HUES6 (cell line): ENCODE results near the gene ERG.

Experiments
- H3K27ac ChIP-seq: 2 replicates; pipeline ENCODE4 v1.7.0; 2013; ENCODE audit warnings: low read depth, mild to moderate bottlenecking, low read length, inconsistent platforms
- H3K27me3 ChIP-seq: 2 replicates; pipeline ENCODE4 v1.6.1; 2013; ENCODE audit warnings: low read length; ENCODE audit not compliant: control insufficient read depth, insufficient read depth
- H3K36me3 ChIP-seq: 2 replicates; pipeline ENCODE4 v1.6.1; 2013; ENCODE audit warnings: low read length; ENCODE audit not compliant: control insufficient read depth, insufficient read depth
- H3K4me1 ChIP-seq: 2 replicates; pipeline ENCODE4 v1.6.1; 2013; ENCODE audit warnings: low read length; ENCODE audit not compliant: control insufficient read depth, insufficient read depth
- H3K4me3 ChIP-seq: 2 replicates; pipeline ENCODE4 v1.5.1; 2013; ENCODE audit warnings: low read depth, low read length
- H3K9ac ChIP-seq: one replicate; pipeline ENCODE4 v1.6.1; 2013; ENCODE audit warnings: mild to moderate bottlenecking, low read length
- H3K9me3 ChIP-seq: 2 replicates; pipeline ENCODE4 v1.6.1; 2013; ENCODE audit warnings: low read depth, low read length; ENCODE audit not compliant: control insufficient read depth, insufficient read depth

ERG gene, protein sequence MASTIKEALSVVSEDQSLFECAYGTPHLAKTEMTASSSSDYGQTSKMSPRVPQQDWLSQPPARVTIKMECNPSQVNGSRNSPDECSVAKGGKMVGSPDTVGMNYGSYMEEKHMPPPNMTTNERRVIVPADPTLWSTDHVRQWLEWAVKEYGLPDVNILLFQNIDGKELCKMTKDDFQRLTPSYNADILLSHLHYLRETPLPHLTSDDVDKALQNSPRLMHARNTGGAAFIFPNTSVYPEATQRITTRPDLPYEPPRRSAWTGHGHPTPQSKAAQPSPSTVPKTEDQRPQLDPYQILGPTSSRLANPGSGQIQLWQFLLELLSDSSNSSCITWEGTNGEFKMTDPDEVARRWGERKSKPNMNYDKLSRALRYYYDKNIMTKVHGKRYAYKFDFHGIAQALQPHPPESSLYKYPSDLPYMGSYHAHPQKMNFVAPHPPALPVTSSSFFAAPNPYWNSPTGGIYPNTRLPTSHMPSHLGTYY

GRCh38 chr21:38498057-38498833 is at the start of gene ERG:
TSS of gene ERG (minus strand) at chr21:38498477. CDS start at chr21:38498380, 97 bp downstream.
- no peaks in the 10 kb centered on the region for H3K9me3 ChIP-seq

DNA sequence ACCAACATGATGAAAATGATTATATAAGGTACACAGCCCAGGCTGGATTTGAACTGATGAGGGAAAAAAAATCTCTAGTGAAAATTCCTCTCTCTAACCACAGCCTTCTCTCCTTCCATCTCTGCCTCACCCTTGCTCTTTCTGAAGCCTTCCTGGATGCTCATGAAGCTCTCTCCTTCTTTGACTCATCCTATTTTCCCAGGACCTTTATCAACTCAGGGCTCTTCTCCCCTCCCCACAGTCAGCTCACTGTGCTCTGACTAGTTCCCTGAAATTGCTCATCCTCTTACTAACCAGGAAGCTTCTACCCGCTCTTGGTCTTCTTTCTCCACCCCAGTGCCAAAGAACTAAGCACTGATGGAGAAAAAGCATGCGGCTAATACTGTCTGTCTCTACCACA is 46.4 kb upstream of the ERG start:
- H3K27ac ChIP-seq = no peak overlapping the region
- H3K9me3 ChIP-seq = no peaks in the 10 kb centered on the region
- no peak overlapping the region for H3K4me3 ChIP-seq
- no peaks in the 10 kb centered on the region for H3K4me1 ChIP-seq
- no peaks in the 10 kb centered on the region for H3K27me3 ChIP-seq
- H3K9ac ChIP-seq = no peak overlapping the region
- no peaks in the 10 kb centered on the region for H3K36me3 ChIP-seq

More at GRCh38 chr21:38498057-38498833, at the start of gene ERG:
- H3K36me3 ChIP-seq = no peaks in the 10 kb centered on the region
- peaks cover 18% of the 10 kb centered on the region for H3K4me1 ChIP-seq
- no peak within 1 kb of the TSS for H3K9ac ChIP-seq
- H3K27ac ChIP-seq = no peak within 1 kb of the TSS
- no peak within 1 kb of the TSS for H3K4me3 ChIP-seq
- no peaks in the 10 kb centered on the region for H3K27me3 ChIP-seq

- Histone ChIP-seq H3K4me1 (no peaks in the 10 kb centered on the region), H3K4me3 (no peak overlapping the region), H3K27me3 (no peaks in the 10 kb centered on the region), H3K9ac (no peak overlapping the region), H3K9me3 (no peaks in the 10 kb centered on the region), H3K27ac (no peak overlapping the region), H3K36me3 (no peaks in the 10 kb centered on the region)
Observed at GRCh38 chr21:38542263-38542662, 44.0 kb upstream of the ERG start.

- no peak overlapping the region for H3K9ac ChIP-seq
- H3K4me3 ChIP-seq = no peak overlapping the region
- no peaks in the 10 kb centered on the region for H3K27me3 ChIP-seq
- no peak overlapping the region for H3K27ac ChIP-seq
- H3K4me1 ChIP-seq = peaks cover 5% of the 10 kb centered on the region; the same call in 1 of the 2 replicates
- no peaks in the 10 kb centered on the region for H3K9me3 ChIP-seq
- no peaks in the 10 kb centered on the region for H3K36me3 ChIP-seq
Observed at GRCh38 chr21:38538353-38538752, 40.1 kb upstream of the ERG start.

DNA sequence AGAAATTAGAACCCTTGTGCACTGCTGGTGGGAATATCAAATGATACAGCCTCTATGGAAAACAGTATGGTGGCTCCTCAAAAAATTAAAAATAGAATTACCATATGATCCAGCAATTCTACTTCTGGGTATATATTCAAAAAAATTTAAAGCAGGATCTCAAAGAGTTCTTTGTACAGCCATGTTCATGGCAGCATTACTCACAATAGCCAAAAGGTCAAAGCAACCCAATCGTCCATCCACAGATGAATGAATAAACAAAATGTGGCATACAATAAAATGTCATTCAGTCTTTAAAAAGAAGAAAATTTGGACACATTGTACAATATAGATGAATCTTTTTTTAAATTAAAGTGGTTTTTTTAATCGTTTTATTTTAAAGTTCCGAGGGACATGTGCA is 36.3 kb upstream of the ERG start:
- H3K9ac ChIP-seq = no peak overlapping the region
- no peaks in the 10 kb centered on the region for H3K36me3 ChIP-seq
- H3K9me3 ChIP-seq = no peaks in the 10 kb centered on the region
- peaks cover 5% of the 10 kb centered on the region; the same call in 1 of the 2 replicates for H3K4me1 ChIP-seq
- no peak overlapping the region for H3K27ac ChIP-seq
- no peak overlapping the region for H3K4me3 ChIP-seq
- H3K27me3 ChIP-seq = no peaks in the 10 kb centered on the region

GRCh38 chr21:38533887-38534286 is 35.6 kb upstream of the ERG start:
- Histone ChIP-seq H3K27ac (no peak overlapping the region), H3K36me3 (no peaks in the 10 kb centered on the region), H3K4me3 (no peak overlapping the region), H3K4me1 (peaks cover 5% of the 10 kb centered on the region; the same call in 1 of the 2 replicates), H3K27me3 (no peaks in the 10 kb centered on the region), H3K9ac (no peak overlapping the region), H3K9me3 (no peaks in the 10 kb centered on the region)

GRCh38 chr21:38531591-38531990 is 33.3 kb upstream of the ERG start:
- Histone ChIP-seq H3K4me1 (peaks cover 5% of the 10 kb centered on the region; the same call in 1 of the 2 replicates), H3K4me3 (no peak overlapping the region), H3K9ac (no peak overlapping the region), H3K27ac (no peak overlapping the region), H3K27me3 (no peaks in the 10 kb centered on the region), H3K9me3 (no peaks in the 10 kb centered on the region), H3K36me3 (no peaks in the 10 kb centered on the region)

DNA sequence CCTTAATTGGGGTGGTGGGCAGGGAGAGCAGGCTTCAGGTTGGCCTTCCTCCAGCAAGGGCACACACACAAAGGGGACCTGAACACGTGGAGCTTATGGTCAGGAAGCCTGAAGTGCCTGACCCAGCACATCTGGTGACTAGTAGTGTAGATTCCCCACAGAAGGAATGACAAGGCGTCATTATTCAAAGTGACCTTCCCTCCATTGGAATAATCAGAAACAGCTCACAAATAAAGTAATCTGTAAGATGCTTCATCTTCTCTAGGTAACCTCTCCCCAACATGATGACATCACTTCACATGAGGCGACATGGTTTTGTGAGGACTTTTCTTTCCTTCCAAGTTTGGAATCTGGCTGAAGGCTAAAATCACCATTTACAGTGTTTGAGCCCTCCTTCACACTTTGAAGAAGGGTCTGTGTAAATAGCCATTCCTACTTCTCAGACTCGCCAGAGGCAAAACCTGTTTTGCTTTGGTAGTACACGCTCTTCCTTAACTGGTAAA is 32.8 kb upstream of the ERG start:
- no peaks in the 10 kb centered on the region for H3K36me3 ChIP-seq
- no peak overlapping the region for H3K9ac ChIP-seq
- H3K9me3 ChIP-seq = no peaks in the 10 kb centered on the region
- no peak overlapping the region for H3K27ac ChIP-seq
- H3K4me3 ChIP-seq = no peak overlapping the region
- peaks cover 5% of the 10 kb centered on the region; the same call in 1 of the 2 replicates for H3K4me1 ChIP-seq
- H3K27me3 ChIP-seq = no peaks in the 10 kb centered on the region

- H3K9ac ChIP-seq = no peak overlapping the region
- H3K9me3 ChIP-seq = no peaks in the 10 kb centered on the region
- 0 out of 2 replicates have a peak, but pooled peaks cover 3% of the 10 kb centered on the region for H3K27me3 ChIP-seq
- H3K27ac ChIP-seq = no peak overlapping the region
- no peak overlapping the region for H3K4me3 ChIP-seq
- no peaks in the 10 kb centered on the region for H3K36me3 ChIP-seq
- H3K4me1 ChIP-seq = peaks cover 3% of the 10 kb centered on the region; the same call in 1 of the 2 replicates
Observed at GRCh38 chr21:38527737-38528136, 29.5 kb upstream of the ERG start.

DNA sequence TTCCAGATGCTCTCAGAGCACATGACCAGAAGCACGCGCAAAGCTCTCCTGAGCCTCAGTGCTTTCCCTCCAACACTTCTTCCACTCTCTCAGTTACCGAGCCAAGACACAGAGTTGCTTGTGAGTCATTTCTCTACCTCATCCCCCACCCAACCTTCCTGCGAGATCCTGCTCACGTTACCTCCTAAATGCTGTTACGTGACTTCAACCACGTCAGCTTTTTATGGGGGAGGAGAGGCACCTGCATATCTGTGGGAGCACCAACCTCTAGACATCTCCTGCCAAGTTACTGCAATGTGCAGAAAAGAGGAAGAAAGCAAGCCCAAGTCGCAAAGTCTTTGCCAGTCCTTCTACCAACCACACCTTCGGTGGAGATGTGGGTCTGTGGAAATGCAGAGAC is 27.2 kb upstream of the ERG start:
- no peak overlapping the region for H3K9ac ChIP-seq
- no peaks in the 10 kb centered on the region for H3K9me3 ChIP-seq
- no peaks in the 10 kb centered on the region for H3K36me3 ChIP-seq
- H3K4me1 ChIP-seq = peaks cover 3% of the 10 kb centered on the region; the same call in 1 of the 2 replicates
- H3K4me3 ChIP-seq = no peak overlapping the region
- no peak overlapping the region for H3K27ac ChIP-seq
- H3K27me3 ChIP-seq = 0 out of 2 replicates have a peak, but pooled peaks cover 3% of the 10 kb centered on the region
